WTC11 (cell line): Measurements from ENCODE around the gene MTOR. TPM values are rescaled to one million over a fixed set of nuclear protein-coding genes. Genes with fewer than 3 reads are reported as not detected.

ENCODE experiments used
- ATAC-seq: fragments of 200-7000 bp; cut with Tn5 transposase; 2 replicates; pipeline ENCODE4 v1.10.0; 2021; ENCODE audit warnings: mild to moderate bottlenecking, moderate library complexity
- CTCF ChIA-PET: fragments of 300-600 bp; sonication (Branson Sonifier 250); formaldehyde crosslinking; loops from one replicate; lab custom pipeline; 2021; ENCODE audit warnings: antibody characterized with exemption; lab: Charles Lee
- POLR2A ChIA-PET: fragments of 350-600 bp; sonication (Branson Sonifier 250); formaldehyde crosslinking; loops from one replicate; lab custom pipeline; 2021; ENCODE audit warnings: antibody characterized with exemption; lab: Charles Lee
- DNase-seq: peaks from one replicate; pipeline ENCODE4 v3.0.0; 2021; ENCODE audit warnings: low spot score
- H3K27ac Mint-ChIP-seq: 2 replicates; pipeline ENCODE4 v1.8.0; 2021; ENCODE audit warnings: mixed read lengths
- H3K27me3 Mint-ChIP-seq: 2 replicates; pipeline ENCODE4 v1.8.0; 2021; ENCODE audit warnings: low read depth, mild to moderate bottlenecking, moderate library complexity, mixed read lengths
- H3K36me3 Mint-ChIP-seq: 2 replicates; pipeline ENCODE4 v1.8.0; 2021; ENCODE audit warnings: mixed read lengths
- H3K4me1 Mint-ChIP-seq: 2 replicates; pipeline ENCODE4 v1.8.0; 2022; ENCODE audit warnings: mixed read lengths
- H3K4me3 Mint-ChIP-seq: 2 replicates; pipeline ENCODE4 v1.8.0; 2021; ENCODE audit warnings: mild to moderate bottlenecking, moderate library complexity, mixed read lengths
- H3K9me3 Mint-ChIP-seq: 2 replicates; pipeline ENCODE4 v1.8.0; 2021; ENCODE audit warnings: mixed read lengths
- FOXK1 ChIP-seq: sonication (generic); formaldehyde crosslinking; IDR thresholded peaks from 2 replicates; pipeline ENCODE4 v1.8.0; 2022; ENCODE audit warnings: mild to moderate bottlenecking, moderate library complexity, missing genetic modification reagents
- JAZF1 ChIP-seq: fragments of 250-450 bp; sonication (Bioruptor Pico); IDR thresholded peaks from 2 replicates; pipeline ENCODE4 v1.9.0; 2021; ENCODE audit warnings: moderate library complexity, mild to moderate bottlenecking, inconsistent platforms
- KAT7 ChIP-seq: sonication (generic); formaldehyde crosslinking; IDR thresholded peaks from 2 replicates; pipeline ENCODE4 v1.8.1; 2023; ENCODE audit warnings: missing genetic modification reagents, mild to moderate bottlenecking, borderline replicate concordance
- NR1H2 ChIP-seq: sonication (generic); formaldehyde crosslinking; IDR thresholded peaks from 2 replicates; pipeline ENCODE4 v1.9.0; 2021; ENCODE audit warnings: mild to moderate bottlenecking, moderate library complexity, missing genetic modification reagents
- TCF7 ChIP-seq: sonication (generic); formaldehyde crosslinking; IDR thresholded peaks from 2 replicates; pipeline ENCODE4 v1.8.0; 2022; ENCODE audit warnings: mild to moderate bottlenecking, low read depth, missing genetic modification reagents, moderate library complexity
- TEAD1 ChIP-seq: sonication (generic); formaldehyde crosslinking; IDR thresholded peaks from 2 replicates; pipeline ENCODE4 v1.8.0; 2022; ENCODE audit warnings: mild to moderate bottlenecking, missing genetic modification reagents
- ZNF232 ChIP-seq: sonication (generic); formaldehyde crosslinking; IDR thresholded peaks from 2 replicates; pipeline ENCODE4 v1.8.0; 2022; ENCODE audit warnings: mild to moderate bottlenecking, missing genetic modification reagents
- ZNF281 ChIP-seq: sonication (generic); formaldehyde crosslinking; IDR thresholded peaks from 2 replicates; pipeline ENCODE4 v1.8.0; 2023; ENCODE audit warnings: mild to moderate bottlenecking, missing genetic modification reagents
- total RNA-seq: library from RNA; stranded (reverse); gene quantifications from 3 replicates; pipeline ENCODE4 v1.2.3, GENCODE V29; 2021
- TF ChIP-seq, protein P1 (sequence below): sonication (generic); formaldehyde crosslinking; IDR thresholded peaks from 2 replicates; pipeline ENCODE4 v1.8.1; 2022; ENCODE audit warnings: low read depth, missing genetic modification reagents, borderline replicate concordance
- TF ChIP-seq, protein P2 (sequence below): sonication (generic); formaldehyde crosslinking; IDR thresholded peaks from 2 replicates; pipeline ENCODE4 v1.8.1; 2023; ENCODE audit warnings: mild to moderate bottlenecking, missing genetic modification reagents, moderate library complexity
- TF ChIP-seq, protein P3 (sequence below): sonication (generic); formaldehyde crosslinking; IDR thresholded peaks from 2 replicates; pipeline ENCODE4 v1.8.1; 2023; ENCODE audit warnings: mild to moderate bottlenecking, missing genetic modification reagents
- TF ChIP-seq, protein P4 (sequence below): sonication (generic); formaldehyde crosslinking; IDR thresholded peaks from 2 replicates; pipeline ENCODE4 v1.8.0; 2022; ENCODE audit warnings: mild to moderate bottlenecking, missing genetic modification reagents
- TF ChIP-seq, protein P5 (sequence below): fragments of 250-450 bp; sonication (Bioruptor Pico); conservative IDR thresholded peaks from 2 replicates; pipeline ENCODE4 v1.9.0; 2021; ENCODE audit warnings: mild to moderate bottlenecking

MTOR gene
- total RNA-seq, 1 experiment from 2014 or later: 65.0 TPM

- H3K9me3 Mint-ChIP-seq: no peaks in the 10 kb centered on the region
- no peak for TF ChIP-seq NR1H2 (CRISPR knock-in tag)
- TF ChIP-seq, protein P1, sequence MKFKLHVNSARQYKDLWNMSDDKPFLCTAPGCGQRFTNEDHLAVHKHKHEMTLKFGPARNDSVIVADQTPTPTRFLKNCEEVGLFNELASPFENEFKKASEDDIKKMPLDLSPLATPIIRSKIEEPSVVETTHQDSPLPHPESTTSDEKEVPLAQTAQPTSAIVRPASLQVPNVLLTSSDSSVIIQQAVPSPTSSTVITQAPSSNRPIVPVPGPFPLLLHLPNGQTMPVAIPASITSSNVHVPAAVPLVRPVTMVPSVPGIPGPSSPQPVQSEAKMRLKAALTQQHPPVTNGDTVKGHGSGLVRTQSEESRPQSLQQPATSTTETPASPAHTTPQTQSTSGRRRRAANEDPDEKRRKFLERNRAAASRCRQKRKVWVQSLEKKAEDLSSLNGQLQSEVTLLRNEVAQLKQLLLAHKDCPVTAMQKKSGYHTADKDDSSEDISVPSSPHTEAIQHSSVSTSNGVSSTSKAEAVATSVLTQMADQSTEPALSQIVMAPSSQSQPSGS (CRISPR knock-in tag): no peak
- no peak overlapping the region for H3K4me3 Mint-ChIP-seq
- H3K4me1 Mint-ChIP-seq: no peaks in the 10 kb centered on the region
- no peak overlapping the region for H3K27ac Mint-ChIP-seq
- DNase-seq: no peak
- ATAC-seq: no peak
- ChIA-PET CTCF (interaction anchor here (0.6 kb wide), 1 partner anchor 67 kb away, joined by 3 read pairs; no protein-coding TSS in a partner anchor), POLR2A (no interaction called here)
- H3K36me3 Mint-ChIP-seq: peaks cover 49% of the 10 kb centered on the region
- H3K27me3 Mint-ChIP-seq: no peaks in the 10 kb centered on the region
Observed at GRCh38 chr1:11131816-11132215, 130.5 kb downstream of the MTOR start.

GRCh38 chr1:11130406-11130805 is 131.9 kb downstream of the MTOR start:
- POLR2A ChIA-PET: no interaction called here

DNA sequence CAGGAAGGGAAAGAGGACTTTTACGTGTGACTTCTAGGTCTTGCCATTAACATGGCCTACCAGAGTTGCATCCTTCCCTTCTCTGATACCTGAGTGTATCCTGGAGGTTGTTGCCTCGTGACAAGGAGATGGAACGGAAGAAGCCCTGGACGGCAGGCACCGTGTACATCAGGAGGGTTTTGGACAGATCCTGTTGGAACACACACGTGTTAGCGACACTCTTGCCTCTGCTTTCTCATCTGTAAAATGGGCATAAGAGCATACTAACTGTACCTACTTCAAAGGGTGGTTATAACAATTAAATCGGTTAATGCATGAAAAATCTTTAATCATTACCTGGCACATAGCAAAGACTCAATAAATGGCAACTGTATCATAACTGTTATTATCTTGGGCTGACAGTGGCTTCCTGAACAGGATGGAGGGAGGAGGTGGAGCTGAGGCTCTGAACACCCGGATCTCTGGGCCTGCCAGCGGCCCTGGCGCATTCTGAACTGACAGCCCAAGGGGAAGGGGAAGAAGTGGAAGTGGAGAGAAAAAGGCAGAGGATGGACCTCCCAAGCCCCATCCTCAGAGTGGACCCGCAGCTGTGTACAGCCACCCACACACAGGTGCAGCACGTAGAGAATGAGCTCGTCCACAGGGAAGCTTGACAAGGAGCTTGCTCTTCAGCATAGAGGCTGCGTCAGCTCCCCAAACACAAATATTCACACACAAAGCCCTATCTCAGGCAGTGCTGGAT is 132.5 kb downstream of the MTOR start:
- no peaks in the 10 kb centered on the region for H3K27me3 Mint-ChIP-seq
- ChIA-PET CTCF (no interaction called here), POLR2A (no interaction called here)
- no peak overlapping the region for H3K4me3 Mint-ChIP-seq
- no peak for ATAC-seq
- no peaks in the 10 kb centered on the region for H3K9me3 Mint-ChIP-seq
- no peak overlapping the region for H3K27ac Mint-ChIP-seq
- H3K4me1 Mint-ChIP-seq: no peaks in the 10 kb centered on the region
- no peak for DNase-seq
- peaks cover 63% of the 10 kb centered on the region for H3K36me3 Mint-ChIP-seq
- TF ChIP-seq, protein P2, sequence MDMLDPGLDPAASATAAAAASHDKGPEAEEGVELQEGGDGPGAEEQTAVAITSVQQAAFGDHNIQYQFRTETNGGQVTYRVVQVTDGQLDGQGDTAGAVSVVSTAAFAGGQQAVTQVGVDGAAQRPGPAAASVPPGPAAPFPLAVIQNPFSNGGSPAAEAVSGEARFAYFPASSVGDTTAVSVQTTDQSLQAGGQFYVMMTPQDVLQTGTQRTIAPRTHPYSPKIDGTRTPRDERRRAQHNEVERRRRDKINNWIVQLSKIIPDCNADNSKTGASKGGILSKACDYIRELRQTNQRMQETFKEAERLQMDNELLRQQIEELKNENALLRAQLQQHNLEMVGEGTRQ: no peak
- TF ChIP-seq, protein P3, sequence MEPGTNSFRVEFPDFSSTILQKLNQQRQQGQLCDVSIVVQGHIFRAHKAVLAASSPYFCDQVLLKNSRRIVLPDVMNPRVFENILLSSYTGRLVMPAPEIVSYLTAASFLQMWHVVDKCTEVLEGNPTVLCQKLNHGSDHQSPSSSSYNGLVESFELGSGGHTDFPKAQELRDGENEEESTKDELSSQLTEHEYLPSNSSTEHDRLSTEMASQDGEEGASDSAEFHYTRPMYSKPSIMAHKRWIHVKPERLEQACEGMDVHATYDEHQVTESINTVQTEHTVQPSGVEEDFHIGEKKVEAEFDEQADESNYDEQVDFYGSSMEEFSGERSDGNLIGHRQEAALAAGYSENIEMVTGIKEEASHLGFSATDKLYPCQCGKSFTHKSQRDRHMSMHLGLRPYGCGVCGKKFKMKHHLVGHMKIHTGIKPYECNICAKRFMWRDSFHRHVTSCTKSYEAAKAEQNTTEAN (CRISPR knock-in tag): no peak
- TF ChIP-seq ZNF232 (CRISPR knock-in tag) (no peak), TCF7 (CRISPR knock-in tag) (no peak), TEAD1 (CRISPR knock-in tag) (no peak), KAT7 (CRISPR knock-in tag) (no peak)
- TF ChIP-seq, protein P4, sequence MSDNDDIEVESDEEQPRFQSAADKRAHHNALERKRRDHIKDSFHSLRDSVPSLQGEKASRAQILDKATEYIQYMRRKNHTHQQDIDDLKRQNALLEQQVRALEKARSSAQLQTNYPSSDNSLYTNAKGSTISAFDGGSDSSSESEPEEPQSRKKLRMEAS (CRISPR knock-in tag): no peak
- TF ChIP-seq, protein P5, sequence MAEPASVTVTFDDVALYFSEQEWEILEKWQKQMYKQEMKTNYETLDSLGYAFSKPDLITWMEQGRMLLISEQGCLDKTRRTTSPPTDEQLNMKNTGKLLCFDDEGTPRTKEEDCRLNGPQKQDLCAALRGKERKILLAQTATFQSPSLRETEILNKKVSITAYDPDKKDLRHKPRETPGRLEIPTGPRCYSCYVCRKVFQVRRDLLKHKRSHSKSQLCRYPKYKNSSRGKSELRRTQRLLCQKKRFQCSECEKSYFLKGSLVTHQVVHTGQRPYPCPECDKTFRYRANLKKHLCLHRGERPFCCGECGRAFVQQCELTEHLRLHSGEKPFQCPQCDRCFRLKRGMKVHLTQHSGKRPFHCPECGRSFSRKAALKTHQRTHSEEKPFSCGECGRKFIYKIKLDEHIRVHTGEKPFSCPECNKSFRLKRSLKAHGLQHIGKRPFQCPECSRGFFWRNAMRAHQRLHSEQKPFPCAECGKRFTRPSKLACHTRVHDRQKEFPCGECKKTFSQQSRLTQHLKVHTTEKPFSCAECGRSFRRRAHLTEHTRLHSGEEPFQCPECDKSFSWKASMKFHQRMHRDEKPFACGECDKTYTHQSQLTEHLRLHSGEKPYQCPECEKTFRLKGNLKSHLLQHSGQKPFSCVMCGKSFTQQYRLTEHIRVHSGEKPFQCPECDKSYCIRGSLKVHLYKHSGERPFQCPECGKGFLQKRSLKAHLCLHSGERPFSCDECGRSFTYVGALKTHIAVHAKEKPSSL (CRISPR knock-in tag): no peak

More at GRCh38 chr1:11130406-11130805, 131.9 kb downstream of the MTOR start:
- no peaks in the 10 kb centered on the region for H3K4me1 Mint-ChIP-seq
- TF ChIP-seq FOXK1 (CRISPR knock-in tag) (no peak), TCF7 (CRISPR knock-in tag) (no peak), JAZF1 (CRISPR knock-in tag) (no peak), ZNF232 (CRISPR knock-in tag) (no peak), ZNF281 (CRISPR knock-in tag) (no peak)
- TF ChIP-seq, protein P1 (CRISPR knock-in tag): no peak
- CTCF ChIA-PET: no interaction called here
- H3K4me3 Mint-ChIP-seq: no peak overlapping the region
- ATAC-seq (no peak), DNase-seq (no peak)
- no peaks in the 10 kb centered on the region for H3K27me3 Mint-ChIP-seq
- H3K36me3 Mint-ChIP-seq: peaks cover 59% of the 10 kb centered on the region
- H3K9me3 Mint-ChIP-seq: no peaks in the 10 kb centered on the region
- H3K27ac Mint-ChIP-seq: no peak overlapping the region
